Left colon (tissue), 2 donors: ENCODE measurements around the gene C4BPB. TPM values are rescaled to one million over a fixed set of nuclear protein-coding genes. Genes with fewer than 3 reads are reported as not detected.

Experiments
- ATAC-seq: fragments of 200-7000 bp; cut with Tn5 transposase; one replicate; pipeline ENCODE4 v1.9.1; 2020; ENCODE audit warnings: mild to moderate bottlenecking, moderate library complexity
- DNase-seq, 2 donors: peaks; one replicate each; pipeline ENCODE4 v3.0.0-alpha.2; 2020
- intact Hi-C, 2 donors: fragments of 100-400 bp; cut with DNase I in 1 of 2; cut with micrococcal nuclease in 1 of 2; formaldehyde crosslinking; loops; one replicate each; pipeline versions ENCODE4 v1.11.2 to v1.14.0; 2022; cut with DNase I, micrococcal nuclease
- total RNA-seq, 2 donors: library from RNA; stranded (reverse); fragmentation: NEBNext Ultra II Directional; extraction: Animal tissue kit (Norgen Biotek cat#: 25700); gene quantifications; one replicate each; pipeline ENCODE4 v1.2.1, GENCODE V29; 2021
- donor health status: DM: no; HTN: no; CAD: no.
- donor health status: DM: yes; HTN: yes; CAD: no.

The C4BPB gene
- total RNA-seq, 2 donors from 2014 or later = 5.0 to 20.8 TPM

DNA sequence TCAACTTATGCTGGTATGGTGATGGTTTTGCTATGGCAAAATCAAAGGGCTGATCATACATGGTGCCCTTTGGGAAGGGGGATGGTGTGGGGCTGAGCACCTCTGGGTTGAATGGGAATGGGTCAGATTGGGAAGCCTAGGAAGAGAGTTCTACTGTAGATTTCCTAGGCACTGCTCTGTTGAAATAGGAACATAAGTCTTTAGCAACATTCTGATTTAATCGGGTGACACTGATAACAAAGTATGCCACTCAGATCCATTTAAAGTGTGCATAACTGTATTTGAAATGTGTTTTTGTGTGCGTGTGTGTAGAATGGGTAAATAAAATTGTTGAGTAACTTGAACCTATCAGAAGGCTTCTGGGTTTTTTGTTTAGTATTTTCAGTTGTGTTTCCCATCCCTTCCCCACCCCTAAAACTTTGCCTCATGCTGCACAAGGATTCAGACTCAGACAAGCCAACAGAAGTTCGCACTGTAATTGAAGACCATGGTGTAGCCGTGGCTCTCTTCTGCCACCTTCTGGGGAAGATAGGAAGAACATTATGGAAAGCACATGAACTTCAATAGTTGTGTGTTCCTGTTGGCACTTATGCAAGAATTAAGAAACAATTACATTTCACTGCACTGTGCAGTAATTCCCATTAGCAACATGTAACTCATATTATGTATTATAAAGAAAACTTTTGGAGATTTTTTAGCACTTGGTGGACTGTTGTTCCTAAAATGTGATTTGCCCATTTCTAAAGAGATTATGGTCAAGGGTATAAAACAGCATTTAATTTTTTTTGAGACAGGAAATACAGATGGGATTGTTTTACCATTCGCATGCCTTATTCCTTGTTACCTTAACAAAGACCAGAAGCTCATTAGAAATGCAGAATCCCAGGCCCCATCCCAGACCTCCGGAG is 10.9 kb upstream of the C4BPB start:
- DNase-seq = peak in 1 of 2 donors; percentile 52
- peak; percentile 86 for ATAC-seq
- intact Hi-C loops = no loop called here

DNA sequence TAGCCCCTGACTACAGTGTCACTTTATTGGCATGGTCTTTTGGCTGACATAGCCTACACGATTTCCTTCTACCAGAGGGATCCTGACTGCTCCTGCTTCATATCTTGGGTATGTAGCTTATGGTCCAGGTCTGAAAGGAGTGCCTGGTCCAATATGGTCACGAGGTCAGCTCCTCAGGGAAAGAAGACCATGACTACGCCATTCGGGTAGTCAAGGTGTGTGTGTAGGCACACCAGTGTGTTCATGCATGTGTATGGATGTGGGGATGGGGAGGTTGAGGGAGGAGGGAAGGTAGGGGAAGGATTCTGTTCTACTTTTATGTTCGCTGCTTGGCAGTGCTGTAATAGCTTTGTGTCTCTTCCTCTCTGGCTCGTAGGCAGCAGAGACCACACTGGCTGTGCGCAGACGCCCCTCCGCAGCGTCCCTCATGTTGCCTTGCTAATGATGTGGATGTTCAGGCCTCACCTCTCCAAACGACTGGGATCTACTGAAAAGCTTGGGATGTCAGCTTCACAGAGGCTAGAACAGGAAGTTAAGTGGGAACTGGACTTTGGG is 10.0 kb upstream of the C4BPB start:
- DNase-seq = no peak
- no peak for ATAC-seq
- intact Hi-C loops = no loop called here

DNA sequence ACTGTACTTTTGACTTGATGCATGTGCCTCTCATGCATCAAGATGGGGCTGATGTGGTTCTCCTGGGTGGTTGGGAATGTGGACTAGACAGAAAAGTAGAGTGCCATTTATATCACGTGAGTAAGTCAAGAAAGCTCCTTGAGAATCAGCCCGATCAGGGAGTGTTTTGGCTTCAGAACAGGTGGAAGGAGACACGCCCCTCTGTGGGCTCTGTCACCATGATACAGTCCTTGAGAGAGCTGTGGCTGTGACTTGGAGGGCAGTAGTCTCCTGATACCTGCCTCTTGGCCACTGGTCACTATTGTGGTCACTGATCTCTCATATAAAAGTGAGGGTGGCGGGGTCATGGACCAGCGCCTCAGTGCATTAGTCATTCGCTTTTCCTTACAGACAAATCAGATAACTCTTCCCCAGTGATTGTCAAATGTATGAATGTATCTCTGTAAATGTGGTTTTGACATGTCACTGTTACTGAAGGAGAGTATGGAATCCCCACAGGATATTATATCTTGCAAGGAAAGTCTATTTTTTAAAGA is 8.9 kb upstream of the C4BPB start:
- intact Hi-C loops = no loop called here
- DNase-seq (no peak), ATAC-seq (no peak)

DNA sequence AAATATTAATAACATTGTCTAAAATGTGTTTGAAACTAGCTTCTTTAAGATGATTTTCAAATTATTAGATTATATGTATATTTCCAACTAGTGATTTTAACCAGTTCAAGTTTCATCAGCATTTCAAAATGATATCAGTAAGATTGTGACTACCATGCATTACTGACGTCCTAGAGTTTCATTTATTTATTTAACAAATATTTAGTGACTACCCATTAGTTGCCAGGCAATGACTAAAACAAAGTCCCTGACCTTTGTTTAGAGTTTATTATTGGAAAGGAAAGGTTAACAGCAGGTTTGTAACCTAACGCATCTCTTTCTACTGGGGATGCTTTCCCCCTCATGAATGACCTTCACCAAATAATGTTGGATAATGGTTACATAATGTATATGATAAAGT is 7.6 kb upstream of the C4BPB start:
- DNase-seq = no peak
- no peak for ATAC-seq
- intact Hi-C loops = no loop called here

DNA sequence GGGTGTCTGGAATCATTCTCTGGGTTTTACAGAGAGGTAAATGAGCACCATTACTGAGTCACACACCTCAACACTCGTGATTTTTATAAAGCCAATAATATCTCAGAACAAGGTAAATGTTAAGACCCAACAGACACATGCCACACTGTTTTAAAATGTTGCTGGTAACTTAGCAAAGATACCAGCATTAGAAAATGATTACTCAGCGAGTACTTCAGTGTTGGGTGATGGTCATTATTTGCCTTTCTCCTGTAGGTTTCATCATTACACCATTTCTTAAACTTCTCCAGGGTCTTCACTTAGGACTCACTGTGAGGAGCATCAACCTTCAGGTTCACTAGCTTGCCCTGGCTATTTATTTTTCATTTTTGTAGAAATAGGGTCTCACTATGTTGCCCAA is 6.9 kb upstream of the C4BPB start:
- ATAC-seq (no peak), DNase-seq (no peak)
- intact Hi-C loops = no loop called here

DNA sequence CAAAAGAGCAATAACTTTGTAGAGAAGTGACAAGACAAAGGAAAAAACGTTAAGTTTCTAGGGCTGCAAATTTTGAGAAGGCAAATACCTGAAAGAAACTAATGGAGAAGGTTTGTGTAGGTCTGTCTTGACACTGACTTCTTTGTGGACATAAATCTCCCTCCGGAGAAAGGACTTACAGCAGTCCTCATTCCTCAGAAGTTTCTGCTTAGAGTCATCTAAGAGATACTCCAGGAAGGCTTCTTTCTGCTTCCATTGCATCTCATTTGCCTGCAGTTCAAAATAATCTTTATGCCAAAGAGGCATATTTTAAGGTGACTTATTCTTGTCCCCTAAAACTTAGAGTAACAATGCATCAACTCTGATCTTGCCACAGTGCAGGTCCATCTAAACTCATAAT is 4.4 kb upstream of the C4BPB start:
- intact Hi-C loops = no loop called here
- no peak for DNase-seq

DNA sequence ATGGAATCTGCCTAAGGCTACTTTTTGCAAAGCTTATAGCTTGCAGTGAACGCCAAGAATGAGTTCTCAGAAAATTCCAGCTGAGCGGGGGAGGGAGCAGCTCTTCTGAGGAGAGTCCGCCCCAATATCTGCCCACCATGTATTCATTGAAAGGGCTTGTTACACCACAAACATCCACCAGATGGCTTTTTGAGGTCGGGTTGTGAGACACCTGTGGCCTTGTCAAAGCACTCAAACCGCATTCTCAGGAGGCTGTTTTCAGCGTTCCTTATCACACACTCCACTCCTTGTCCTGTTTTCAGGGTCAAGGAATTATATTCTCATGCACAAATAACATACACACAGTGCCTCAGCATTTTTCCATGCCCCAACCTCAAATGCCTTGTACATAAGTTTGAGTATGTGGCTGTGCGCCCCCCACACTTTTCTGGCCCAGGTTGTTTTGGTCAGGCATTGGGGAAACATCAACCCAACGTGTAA is 3.9 kb upstream of the C4BPB start:
- intact Hi-C loops = no loop called here
- peak; percentile 45 for ATAC-seq
- no peak for DNase-seq

More for the DNA sequence above, 4.4 kb upstream of the C4BPB start:
- no peak for ATAC-seq

DNA sequence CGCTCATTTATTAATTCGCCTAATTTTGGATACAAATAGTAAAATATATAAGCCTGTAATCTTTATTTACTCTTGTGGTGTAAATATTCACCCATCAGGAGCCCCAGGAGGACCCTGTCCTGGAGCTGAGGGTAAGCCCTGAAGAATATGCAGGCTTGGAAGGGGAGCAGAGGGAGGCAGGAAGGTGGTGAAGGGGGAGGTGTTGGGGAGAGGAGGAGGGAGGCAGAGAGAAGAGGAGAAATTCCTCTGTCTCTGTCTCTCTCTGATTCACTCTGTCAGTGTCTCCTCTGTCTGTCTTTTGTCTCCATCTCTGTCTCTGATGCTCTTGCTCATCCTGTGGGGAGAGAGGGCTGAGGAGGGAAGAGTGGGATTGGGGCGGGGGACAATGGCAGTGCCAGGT is 2.8 kb upstream of the C4BPB start:
- ATAC-seq (no peak), DNase-seq (no peak)
- intact Hi-C loops = no loop called here

DNA sequence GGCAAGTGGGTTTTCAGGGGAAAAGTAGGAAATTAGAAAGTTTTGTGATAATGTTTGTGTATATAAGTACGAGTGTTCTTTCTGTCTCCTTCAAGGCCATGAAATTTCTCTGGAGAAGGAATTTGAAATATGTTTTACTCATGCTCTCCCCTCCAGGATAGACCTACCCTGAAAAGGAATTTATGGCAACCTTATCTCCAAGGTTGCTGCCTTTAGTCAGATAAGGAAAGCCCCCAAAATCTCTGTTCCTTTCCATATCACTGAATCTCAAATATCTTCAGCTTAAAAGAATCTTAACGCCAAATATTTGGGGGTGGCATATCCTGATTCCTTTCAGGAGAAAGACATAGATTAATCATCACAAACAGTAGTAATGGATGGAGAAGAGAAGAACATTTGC is 499 bp upstream of the C4BPB start:
- no peak for DNase-seq
- intact Hi-C loops = no loop called here
- ATAC-seq = no peak

DNA sequence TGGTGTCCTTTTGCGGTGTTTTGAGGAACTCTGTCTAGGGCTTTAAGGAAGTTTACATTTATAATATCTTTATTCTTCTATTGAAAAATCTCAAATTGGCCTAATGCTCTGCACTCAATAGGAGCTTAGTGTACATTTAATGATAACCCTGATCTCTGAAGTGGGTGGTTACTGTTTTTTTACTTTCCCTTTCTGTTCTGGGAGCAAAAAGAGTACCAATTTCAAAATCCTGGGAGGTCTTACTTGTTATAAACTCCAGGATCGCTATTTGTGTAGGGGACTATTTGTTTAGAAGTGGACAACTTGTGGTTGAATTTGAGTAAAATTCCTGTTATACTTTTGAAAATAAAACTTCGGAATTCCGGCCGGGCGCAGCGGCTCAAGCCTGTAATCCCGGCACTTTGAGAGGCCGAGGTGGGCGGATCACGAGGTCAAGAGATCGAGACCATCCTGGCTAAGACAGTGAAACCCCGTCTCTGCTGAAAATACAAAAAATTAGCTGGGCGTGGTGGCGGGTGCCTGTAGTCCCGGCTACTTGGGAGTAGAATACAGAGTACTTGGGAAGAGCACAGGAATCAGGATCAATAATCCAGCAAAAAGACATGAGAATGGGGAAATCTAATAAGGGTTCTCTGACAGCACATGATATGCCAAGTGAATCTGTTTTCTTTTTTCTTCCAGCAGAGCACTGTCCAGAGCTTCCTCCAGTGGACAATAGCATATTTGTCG is 1.1 kb downstream of the C4BPB start:
- DNase-seq (no peak), ATAC-seq (no peak)
- intact Hi-C loops = no loop called here

DNA sequence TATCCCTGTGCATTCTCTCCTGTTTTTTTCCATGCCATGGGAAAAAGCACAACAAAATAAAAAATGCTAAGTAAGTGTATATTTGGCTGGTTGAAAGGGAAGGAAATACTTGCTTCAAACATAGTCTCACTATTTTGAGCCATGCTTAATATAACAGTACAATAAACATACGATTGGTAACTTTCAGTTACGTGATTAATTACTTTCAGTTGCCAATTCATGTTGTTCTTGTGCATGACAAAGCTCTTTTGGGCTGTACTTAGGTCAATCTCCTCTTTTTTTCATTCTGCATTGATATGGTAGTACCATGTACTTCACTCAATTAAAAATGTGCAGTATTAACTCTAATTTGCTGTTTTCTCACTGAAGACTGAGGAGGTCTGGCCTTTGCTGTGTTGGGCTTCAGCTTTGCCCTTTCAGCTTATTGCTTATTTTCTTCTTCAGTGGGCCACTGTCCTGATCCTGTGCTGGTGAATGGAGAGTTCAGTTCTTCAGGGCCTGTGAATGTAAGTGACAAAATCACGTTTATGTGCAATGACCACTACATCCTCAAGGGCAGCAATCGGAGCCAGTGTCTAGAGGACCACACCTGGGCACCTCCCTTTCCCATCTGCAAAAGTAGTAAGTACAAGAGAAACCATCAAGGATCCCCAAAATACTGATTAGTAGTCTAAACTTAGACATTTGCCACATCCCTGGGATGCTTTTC is 2.7 kb downstream of the C4BPB start:
- intact Hi-C loops = no loop called here
- no peak for ATAC-seq
- DNase-seq = no peak

DNA sequence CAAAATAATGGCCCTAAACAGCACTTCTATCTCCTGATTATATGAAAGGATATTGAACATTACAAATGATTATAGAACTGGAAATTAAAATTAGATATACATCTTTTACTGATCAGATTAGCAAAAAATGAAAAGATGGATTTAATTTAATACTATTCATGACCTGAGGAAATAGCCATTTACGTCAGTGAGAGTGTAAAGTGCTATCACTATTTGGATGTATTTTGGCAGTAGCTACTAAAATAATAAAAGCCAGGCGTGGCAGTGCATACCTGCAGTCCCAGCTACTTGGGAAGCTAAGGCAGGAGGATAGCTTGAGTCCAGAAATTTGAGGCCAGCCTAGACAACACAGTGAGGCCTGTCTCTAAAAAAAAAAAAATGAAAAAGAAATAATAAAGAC is 5.3 kb downstream of the C4BPB start:
- ATAC-seq = peak; percentile 26
- intact Hi-C loops = no loop called here
- no peak for DNase-seq

DNA sequence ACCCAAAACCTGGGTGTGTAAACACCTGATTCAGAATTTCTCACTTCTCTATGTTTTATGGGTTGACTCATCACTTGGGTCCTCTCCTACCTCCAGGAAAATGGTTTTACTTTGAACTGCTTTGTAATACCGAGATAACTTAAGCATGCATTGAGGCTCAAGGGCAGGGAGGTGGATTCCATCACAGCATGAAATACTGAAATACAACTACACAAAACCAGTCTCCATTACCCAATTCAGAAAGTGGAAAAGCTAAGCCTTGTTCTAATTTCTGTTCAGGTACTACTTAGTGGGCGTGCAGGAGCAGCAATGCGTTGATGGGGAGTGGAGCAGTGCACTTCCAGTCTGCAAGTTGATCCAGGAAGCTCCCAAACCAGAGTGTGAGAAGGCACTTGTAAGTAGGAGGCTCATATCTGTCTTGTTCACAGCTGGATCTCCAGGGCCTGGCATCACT is 9.2 kb downstream of the C4BPB start:
- DNase-seq (no peak), ATAC-seq (no peak)

DNA sequence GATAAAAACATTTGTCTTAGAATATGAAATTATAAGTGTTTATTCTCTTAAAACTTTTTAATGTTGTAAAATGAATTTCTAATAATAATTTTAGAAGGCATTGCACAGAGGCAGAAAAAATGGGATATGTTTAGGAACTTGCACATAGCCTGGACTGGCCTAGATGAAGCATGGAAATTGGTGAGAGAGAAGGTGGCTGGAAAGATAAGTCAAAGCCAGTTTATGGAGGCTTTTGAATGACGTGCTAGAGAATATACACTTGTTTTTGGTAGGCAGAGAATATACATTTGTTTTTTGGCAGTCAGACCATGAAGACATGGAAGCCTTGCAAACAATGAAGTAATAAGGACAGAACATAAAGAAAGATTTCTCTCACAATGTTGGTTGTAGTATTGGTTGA is 13.1 kb downstream of the C4BPB start:
- intact Hi-C loops = no loop called here

More for the DNA sequence above, 9.2 kb downstream of the C4BPB start:
- intact Hi-C loops = no loop called here

DNA sequence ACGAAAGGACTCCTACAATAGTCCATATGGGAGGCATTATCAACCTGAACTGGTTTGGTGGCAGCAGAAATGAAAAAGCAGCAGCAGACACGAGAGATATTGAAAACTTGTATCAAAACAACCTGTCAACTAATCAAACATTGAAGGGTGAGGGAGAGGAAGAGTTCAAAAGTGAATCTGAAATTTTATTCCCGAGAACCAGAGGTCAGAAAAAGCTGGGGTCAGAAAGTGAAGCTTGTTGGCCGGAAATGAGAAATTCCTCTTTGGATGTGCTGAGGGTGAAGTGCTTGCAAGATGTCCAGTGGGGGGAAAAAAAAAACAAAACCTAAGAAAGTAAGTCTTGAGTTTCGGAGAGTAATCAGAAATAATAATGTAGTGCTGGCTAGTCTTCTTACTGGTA is 13.5 kb downstream of the C4BPB start:
- no peak for ATAC-seq
- intact Hi-C loops = no loop called here
- DNase-seq = no peak

More for the DNA sequence above, 13.1 kb downstream of the C4BPB start:
- no peak for DNase-seq
- no peak for ATAC-seq

DNA sequence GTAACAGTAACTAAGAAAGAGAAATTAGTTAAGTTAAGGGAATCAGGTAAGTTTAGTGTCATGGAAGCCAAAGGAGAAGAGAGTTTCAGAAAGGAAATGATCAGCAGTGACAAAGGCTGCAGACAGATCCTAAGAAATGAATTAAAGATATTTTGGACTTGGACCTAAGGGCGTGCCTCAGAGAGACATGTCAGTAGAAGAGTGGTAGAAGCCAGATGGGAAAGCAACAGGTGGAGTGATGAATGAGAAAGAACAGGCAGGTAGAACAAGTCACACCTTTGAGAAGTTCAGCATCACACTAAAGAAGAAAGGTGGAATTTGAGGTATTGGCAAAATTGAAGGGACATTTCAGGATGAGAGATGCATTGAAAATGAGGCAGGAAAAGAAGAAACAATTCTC is 14.0 kb downstream of the C4BPB start:
- peak; percentile 72 for ATAC-seq
- no peak for DNase-seq
- intact Hi-C loops = no loop called here

DNA sequence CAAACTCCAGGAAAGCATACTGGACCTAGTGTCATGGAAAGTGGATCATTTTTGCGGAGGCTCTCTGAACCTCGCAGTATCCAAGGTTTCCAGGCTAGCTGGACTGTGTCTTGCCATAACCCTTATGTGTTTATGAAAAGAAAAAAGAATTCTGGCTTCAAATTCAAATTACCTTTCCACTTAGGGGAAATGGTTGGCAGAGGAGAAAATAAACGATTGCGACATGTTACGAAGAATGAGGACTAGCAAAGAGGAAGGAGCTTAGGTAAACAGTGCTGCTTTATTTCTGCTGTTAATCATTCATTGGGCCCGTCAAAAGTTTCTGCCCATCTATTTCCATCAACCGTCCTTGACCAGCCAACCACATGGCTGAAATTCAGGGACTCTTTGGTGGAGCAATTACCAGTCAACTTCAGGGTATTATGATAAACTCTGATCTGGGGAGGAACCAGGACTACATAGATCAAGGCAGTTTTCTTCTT is 15.3 kb downstream of the C4BPB start, which contains the start of gene C4BPA:
Gene C4BPA (plus strand): TSS at position 342 of the 482 bp plus-strand sequence. CDS start 8,793 bp downstream, outside the sequence.
- DNase-seq (no peak), ATAC-seq (peak; percentile 92)
- intact Hi-C loops = no loop called here

DNA sequence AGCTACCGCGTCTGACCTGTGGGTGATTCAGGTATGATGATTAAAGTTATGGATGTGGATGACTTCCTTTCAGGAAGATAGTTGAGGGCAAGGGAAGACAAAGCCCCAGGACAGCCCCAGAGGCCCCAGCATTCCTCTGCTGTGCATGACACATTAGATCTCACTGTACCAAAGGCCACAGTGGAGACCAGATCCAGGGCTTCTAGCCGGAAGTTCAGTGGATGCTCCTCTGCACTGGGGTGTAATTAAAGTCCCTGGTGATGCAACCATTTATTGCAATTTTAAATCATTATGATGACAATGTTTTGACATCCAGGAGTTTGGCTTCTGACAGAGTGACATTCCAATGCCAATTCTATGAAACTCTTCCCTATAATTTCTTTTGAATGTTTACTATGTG is 20.3 kb downstream of the C4BPB start:
- DNase-seq = no peak
- peak; percentile 53 for ATAC-seq
- intact Hi-C loops = no loop called here
